Liver (tissue), 3 donors: Measurements from ENCODE around the gene UGT1A5.

Source experiments
- FOXA1 ChIP-seq: IDR thresholded peaks from 2 replicates; pipeline ENCODE4 v1.6.1; 2016; ENCODE audit warnings: antibody characterized with exemption
- JUND ChIP-seq, 2 donors: IDR thresholded peaks; 2 replicates each; pipeline ENCODE4 v1.6.1; 2016; ENCODE audit warnings: antibody characterized with exemption in 2 of 2
- NR2F2 ChIP-seq: IDR thresholded peaks from 2 replicates; pipeline ENCODE4 v1.6.1; 2016; ENCODE audit warnings: antibody characterized with exemption
- RAD21 ChIP-seq, 2 donors: IDR thresholded peaks; 2 replicates each; pipeline ENCODE4 v1.6.1; 2016; ENCODE audit warnings: antibody characterized with exemption in 2 of 2, mild to moderate bottlenecking in 2 of 2
- REST ChIP-seq: IDR thresholded peaks from 2 replicates; pipeline ENCODE4 v1.6.1; 2016; ENCODE audit warnings: antibody characterized with exemption, mild to moderate bottlenecking
- SP1 ChIP-seq: IDR thresholded peaks from 2 replicates; pipeline ENCODE4 v1.6.1; 2018; ENCODE audit warnings: antibody characterized with exemption, mild to moderate bottlenecking
- YY1 ChIP-seq: IDR thresholded peaks from 2 replicates; pipeline ENCODE4 v1.6.1; 2016; ENCODE audit warnings: antibody characterized with exemption, mild to moderate bottlenecking
- ZBTB33 ChIP-seq: IDR thresholded peaks from 2 replicates; pipeline ENCODE4 v1.6.1; 2016; ENCODE audit warnings: antibody characterized with exemption
- TF ChIP-seq, protein P1 (sequence below): fragments of 150-350 bp; IDR thresholded peaks from 2 replicates; pipeline ENCODE4 v1.5.1; 2017; ENCODE audit warnings: improper control_type of control experiment, low read depth, low read length; ENCODE audit not compliant: missing input control
- TF ChIP-seq, protein P2 (sequence below): IDR thresholded peaks from 2 replicates; pipeline ENCODE4 v1.6.1; 2016; ENCODE audit warnings: antibody characterized with exemption
- donor health status: healthy.
- donor health status: healthy.

- TF ChIP-seq, protein P1, sequence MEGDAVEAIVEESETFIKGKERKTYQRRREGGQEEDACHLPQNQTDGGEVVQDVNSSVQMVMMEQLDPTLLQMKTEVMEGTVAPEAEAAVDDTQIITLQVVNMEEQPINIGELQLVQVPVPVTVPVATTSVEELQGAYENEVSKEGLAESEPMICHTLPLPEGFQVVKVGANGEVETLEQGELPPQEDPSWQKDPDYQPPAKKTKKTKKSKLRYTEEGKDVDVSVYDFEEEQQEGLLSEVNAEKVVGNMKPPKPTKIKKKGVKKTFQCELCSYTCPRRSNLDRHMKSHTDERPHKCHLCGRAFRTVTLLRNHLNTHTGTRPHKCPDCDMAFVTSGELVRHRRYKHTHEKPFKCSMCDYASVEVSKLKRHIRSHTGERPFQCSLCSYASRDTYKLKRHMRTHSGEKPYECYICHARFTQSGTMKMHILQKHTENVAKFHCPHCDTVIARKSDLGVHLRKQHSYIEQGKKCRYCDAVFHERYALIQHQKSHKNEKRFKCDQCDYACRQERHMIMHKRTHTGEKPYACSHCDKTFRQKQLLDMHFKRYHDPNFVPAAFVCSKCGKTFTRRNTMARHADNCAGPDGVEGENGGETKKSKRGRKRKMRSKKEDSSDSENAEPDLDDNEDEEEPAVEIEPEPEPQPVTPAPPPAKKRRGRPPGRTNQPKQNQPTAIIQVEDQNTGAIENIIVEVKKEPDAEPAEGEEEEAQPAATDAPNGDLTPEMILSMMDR: no peak
- TF ChIP-seq, protein P2, sequence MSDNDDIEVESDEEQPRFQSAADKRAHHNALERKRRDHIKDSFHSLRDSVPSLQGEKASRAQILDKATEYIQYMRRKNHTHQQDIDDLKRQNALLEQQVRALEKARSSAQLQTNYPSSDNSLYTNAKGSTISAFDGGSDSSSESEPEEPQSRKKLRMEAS: no peak
- TF ChIP-seq YY1 (no peak), RAD21 (IDR thresholded peaks at IDR 0.05) (no peak), FOXA1 (no peak), ZBTB33 (no peak), JUND (IDR thresholded peaks at IDR 0.05) (no peak), SP1 (no peak), REST (no peak), NR2F2 (no peak)
Measured at GRCh38 chr2:233791151-233791882, 78.6 kb downstream of the UGT1A5 start.
